HEK293 (cell line): ENCODE measurements around the gene TUBB2B.

Source experiments
- BCL11A ChIP-seq: fragments of 450-650 bp; formaldehyde crosslinking; IDR thresholded peaks from 2 replicates; pipeline ENCODE4 v1.5.1; 2016; ENCODE audit warnings: low read depth, missing biosample characterization, missing genetic modification characterization
- BCL11B ChIP-seq: fragments of 450-650 bp; formaldehyde crosslinking; IDR thresholded peaks from 2 replicates; pipeline ENCODE4 v1.5.1; 2016; ENCODE audit warnings: low read depth, missing biosample characterization, missing genetic modification characterization
- GLIS2 ChIP-seq: fragments of 450-650 bp; formaldehyde crosslinking; IDR thresholded peaks from 2 replicates; pipeline ENCODE4 v1.5.1; 2016; ENCODE audit warnings: missing biosample characterization, missing genetic modification characterization
- HOXD13 ChIP-seq: sonication (generic); formaldehyde crosslinking; IDR thresholded peaks from 2 replicates; pipeline ENCODE4 v1.8.0; 2022; ENCODE audit warnings: missing genetic modification reagents, borderline replicate concordance
- KLF16 ChIP-seq: fragments of 450-650 bp; formaldehyde crosslinking; IDR thresholded peaks from 2 replicates; pipeline ENCODE4 v1.5.1; 2017; ENCODE audit warnings: missing biosample characterization, missing genetic modification characterization
- REPIN1 ChIP-seq: fragments of 450-650 bp; formaldehyde crosslinking; IDR thresholded peaks from 2 replicates; pipeline ENCODE4 v1.5.1; 2017; ENCODE audit warnings: missing biosample characterization, missing genetic modification characterization, low read depth
- SP2 ChIP-seq: fragments of 450-650 bp; formaldehyde crosslinking; IDR thresholded peaks from 2 replicates; pipeline ENCODE4 v1.5.1; 2016; ENCODE audit warnings: missing biosample characterization, missing genetic modification characterization
- YY1 ChIP-seq: fragments of 450-650 bp; formaldehyde crosslinking; IDR thresholded peaks from 2 replicates; pipeline ENCODE4 v1.5.1; 2018; ENCODE audit warnings: missing biosample characterization, missing genetic modification characterization
- ZBTB10 ChIP-seq: fragments of 450-650 bp; formaldehyde crosslinking; IDR thresholded peaks from 2 replicates; pipeline ENCODE4 v1.5.1; 2016; ENCODE audit warnings: missing biosample characterization, missing genetic modification characterization
- ZBTB20 ChIP-seq: fragments of 450-650 bp; formaldehyde crosslinking; IDR thresholded peaks from 2 replicates; pipeline ENCODE4 v1.5.1; 2016; ENCODE audit warnings: missing biosample characterization, missing genetic modification characterization
- ZBTB26 ChIP-seq: fragments of 450-650 bp; formaldehyde crosslinking; optimal IDR thresholded peaks from 2 replicates; pipeline ENCODE3; 2016; ENCODE audit warnings: missing biosample characterization, mild to moderate bottlenecking, missing genetic modification characterization
- ZBTB7A ChIP-seq: fragments of 450-650 bp; formaldehyde crosslinking; IDR thresholded peaks from 2 replicates; pipeline ENCODE4 v1.5.1; 2016; ENCODE audit warnings: low read depth, missing biosample characterization, missing genetic modification characterization
- ZNF133 ChIP-seq: fragments of 450-650 bp; formaldehyde crosslinking; IDR thresholded peaks from 2 replicates; pipeline ENCODE4 v1.5.1; 2016; ENCODE audit warnings: missing biosample characterization, missing genetic modification characterization
- ZNF146 ChIP-seq: fragments of 450-650 bp; formaldehyde crosslinking; IDR thresholded peaks from 2 replicates; pipeline ENCODE4 v1.5.1; 2016; ENCODE audit warnings: missing biosample characterization, missing genetic modification characterization
- ZNF23 ChIP-seq: fragments of 450-650 bp; formaldehyde crosslinking; IDR thresholded peaks from 2 replicates; pipeline ENCODE4 v1.5.1; 2016; ENCODE audit warnings: missing biosample characterization, missing genetic modification characterization, borderline replicate concordance
- ZNF239 ChIP-seq: fragments of 450-650 bp; formaldehyde crosslinking; IDR thresholded peaks from 2 replicates; pipeline ENCODE4 v1.5.1; 2016; ENCODE audit warnings: missing biosample characterization, missing genetic modification characterization
- ZNF398 ChIP-seq: fragments of 450-650 bp; formaldehyde crosslinking; IDR thresholded peaks from 2 replicates; pipeline ENCODE4 v1.5.1; 2017; ENCODE audit warnings: missing biosample characterization, missing genetic modification characterization
- ZNF423 ChIP-seq: fragments of 450-650 bp; formaldehyde crosslinking; IDR thresholded peaks from 2 replicates; pipeline ENCODE4 v1.5.1; 2016; ENCODE audit warnings: missing biosample characterization, missing genetic modification characterization
- ZNF449 ChIP-seq: fragments of 450-650 bp; formaldehyde crosslinking; IDR thresholded peaks from 2 replicates; pipeline ENCODE4 v1.5.1; 2017; ENCODE audit warnings: missing biosample characterization, mild to moderate bottlenecking, missing genetic modification characterization, moderate library complexity
- ZNF473 ChIP-seq: fragments of 450-650 bp; formaldehyde crosslinking; IDR thresholded peaks from 2 replicates; pipeline ENCODE4 v1.5.1; 2017; ENCODE audit warnings: missing biosample characterization, missing genetic modification characterization
- ZNF514 ChIP-seq: fragments of 450-650 bp; formaldehyde crosslinking; IDR thresholded peaks from 2 replicates; pipeline ENCODE4 v1.5.1; 2016; ENCODE audit warnings: missing biosample characterization, missing genetic modification characterization
- ZNF518A ChIP-seq: fragments of 450-650 bp; formaldehyde crosslinking; conservative IDR thresholded peaks from 2 replicates; pipeline ENCODE4 v1.5.1; 2016; ENCODE audit warnings: low read depth, missing biosample characterization, missing genetic modification characterization
- ZNF585B ChIP-seq: fragments of 450-650 bp; formaldehyde crosslinking; IDR thresholded peaks from 2 replicates; pipeline ENCODE4 v1.5.1; 2016; ENCODE audit warnings: missing biosample characterization, missing genetic modification characterization
- ZNF600 ChIP-seq: fragments of 450-650 bp; formaldehyde crosslinking; IDR thresholded peaks from 2 replicates; pipeline ENCODE4 v1.5.1; 2016; ENCODE audit warnings: missing biosample characterization, missing genetic modification characterization
- ZNF623 ChIP-seq: fragments of 450-650 bp; formaldehyde crosslinking; IDR thresholded peaks from 2 replicates; pipeline ENCODE4 v1.5.1; 2016; ENCODE audit warnings: missing biosample characterization, missing genetic modification characterization
- ZNF624 ChIP-seq: fragments of 450-650 bp; formaldehyde crosslinking; IDR thresholded peaks from 2 replicates; pipeline ENCODE4 v1.5.1; 2017; ENCODE audit warnings: missing biosample characterization, missing genetic modification characterization
- ZNF629 ChIP-seq: fragments of 450-650 bp; formaldehyde crosslinking; IDR thresholded peaks from 2 replicates; pipeline ENCODE4 v1.5.1; 2017; ENCODE audit warnings: missing biosample characterization, missing genetic modification characterization
- ZNF654 ChIP-seq: fragments of 450-650 bp; formaldehyde crosslinking; IDR thresholded peaks from 2 replicates; pipeline ENCODE4 v1.5.1; 2016; ENCODE audit warnings: low read depth, missing biosample characterization, missing genetic modification characterization
- ZNF792 ChIP-seq: fragments of 450-650 bp; formaldehyde crosslinking; IDR thresholded peaks from 2 replicates; pipeline ENCODE4 v1.5.1; 2016; ENCODE audit warnings: missing biosample characterization, missing genetic modification characterization

TUBB2B gene

GRCh38 chr6:3176562-3177355 lies 50.7 kb downstream of the TUBB2B start (continued):
- TF ChIP-seq ZBTB10 (tag by site-specific recombination) (no peak), ZBTB26 (tag by site-specific recombination) (no peak), KLF16 (no peak), ZNF623 (tag by site-specific recombination) (no peak), ZNF146 (tag by site-specific recombination) (no peak), REPIN1 (tag by site-specific recombination) (no peak), ZNF423 (no peak), ZNF624 (tag by site-specific recombination) (no peak), BCL11A (no peak), ZNF239 (tag by site-specific recombination) (no peak), SP2 (tag by site-specific recombination) (peak; percentile 18), ZNF514 (tag by site-specific recombination) (no peak), ZBTB20 (tag by site-specific recombination) (peak; percentile 54; the same call in 1 of the 2 replicates), ZNF654 (no peak; the same call in 1 of the 2 replicates), YY1 (no peak), ZNF473 (tag by site-specific recombination) (no peak), BCL11B (no peak), ZNF23 (tag by site-specific recombination) (no peak), ZNF398 (no peak), GLIS2 (no peak), ZNF629 (tag by site-specific recombination) (peak; percentile 99), ZBTB7A (tag by site-specific recombination) (no peak), ZNF133 (tag by site-specific recombination) (no peak), HOXD13 (CRISPR knock-in tag) (no peak), ZNF585B (tag by site-specific recombination) (no peak), ZNF518A (no peak), ZNF449 (tag by site-specific recombination) (no peak), ZNF600 (tag by site-specific recombination) (peak; percentile 71), ZNF792 (no peak)
